ENCODE results near the gene ASB2.

The ASB2 gene

DNA sequence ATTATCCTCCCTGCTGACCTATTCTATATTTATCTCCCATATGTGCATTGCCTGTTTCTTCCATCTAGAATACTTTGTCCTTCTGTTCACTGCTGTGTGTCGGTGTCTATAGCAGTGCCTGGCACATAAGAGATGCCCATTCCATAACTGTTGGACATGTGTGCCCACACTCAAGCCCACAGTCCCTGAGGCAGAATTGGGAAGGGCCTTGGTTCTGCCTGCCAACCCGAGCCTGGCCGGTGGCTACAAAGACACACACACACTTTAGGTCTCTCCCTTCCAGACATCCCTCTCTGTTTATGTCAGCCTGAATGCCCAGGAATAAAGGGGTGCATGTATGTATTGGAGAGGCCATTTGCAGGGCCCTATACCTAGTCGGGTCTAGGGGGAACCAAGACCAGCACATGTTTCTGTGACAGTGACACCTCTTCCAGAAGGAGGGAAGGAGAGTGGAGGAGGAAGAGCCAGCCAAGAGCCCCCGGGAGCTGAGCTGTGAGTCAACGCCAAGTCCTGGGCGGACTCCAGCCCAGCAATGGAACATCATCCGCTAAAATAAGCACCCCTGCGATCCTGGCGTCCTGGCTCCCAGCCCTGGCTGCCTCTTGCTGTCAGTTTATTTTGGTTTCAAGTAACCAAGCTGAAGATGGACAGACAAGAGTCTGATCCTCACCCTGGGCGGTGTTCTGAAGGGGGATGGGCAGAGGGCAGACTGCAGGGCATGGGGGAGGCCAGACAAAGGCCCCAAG, 4.3 kb upstream of the ASB2 start:
- CTCF ChIA-PET: interaction anchor here (0.7 to 5.2 kb wide), 2 partner anchors 9 to 41 kb away, joined by 3 to 32 read pairs; no protein-coding TSS in a partner anchor
- POLR2A ChIA-PET: interaction anchor here (1.2 kb wide), 1 partner anchor 14 kb away, joined by 3 read pairs; no protein-coding TSS in a partner anchor
- TF ChIP-seq, protein P1, sequence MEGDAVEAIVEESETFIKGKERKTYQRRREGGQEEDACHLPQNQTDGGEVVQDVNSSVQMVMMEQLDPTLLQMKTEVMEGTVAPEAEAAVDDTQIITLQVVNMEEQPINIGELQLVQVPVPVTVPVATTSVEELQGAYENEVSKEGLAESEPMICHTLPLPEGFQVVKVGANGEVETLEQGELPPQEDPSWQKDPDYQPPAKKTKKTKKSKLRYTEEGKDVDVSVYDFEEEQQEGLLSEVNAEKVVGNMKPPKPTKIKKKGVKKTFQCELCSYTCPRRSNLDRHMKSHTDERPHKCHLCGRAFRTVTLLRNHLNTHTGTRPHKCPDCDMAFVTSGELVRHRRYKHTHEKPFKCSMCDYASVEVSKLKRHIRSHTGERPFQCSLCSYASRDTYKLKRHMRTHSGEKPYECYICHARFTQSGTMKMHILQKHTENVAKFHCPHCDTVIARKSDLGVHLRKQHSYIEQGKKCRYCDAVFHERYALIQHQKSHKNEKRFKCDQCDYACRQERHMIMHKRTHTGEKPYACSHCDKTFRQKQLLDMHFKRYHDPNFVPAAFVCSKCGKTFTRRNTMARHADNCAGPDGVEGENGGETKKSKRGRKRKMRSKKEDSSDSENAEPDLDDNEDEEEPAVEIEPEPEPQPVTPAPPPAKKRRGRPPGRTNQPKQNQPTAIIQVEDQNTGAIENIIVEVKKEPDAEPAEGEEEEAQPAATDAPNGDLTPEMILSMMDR (IDR thresholded peaks at IDR 0.05; ENCODE audit: insufficient read depth, low read length, missing control alignments): no peak
- H3K4me3 ChIP-seq (ENCODE audit: low read depth, low read length): no peak overlapping the region
- no peak for DNase-seq (ENCODE audit: low read depth, low spot score)

DNA sequence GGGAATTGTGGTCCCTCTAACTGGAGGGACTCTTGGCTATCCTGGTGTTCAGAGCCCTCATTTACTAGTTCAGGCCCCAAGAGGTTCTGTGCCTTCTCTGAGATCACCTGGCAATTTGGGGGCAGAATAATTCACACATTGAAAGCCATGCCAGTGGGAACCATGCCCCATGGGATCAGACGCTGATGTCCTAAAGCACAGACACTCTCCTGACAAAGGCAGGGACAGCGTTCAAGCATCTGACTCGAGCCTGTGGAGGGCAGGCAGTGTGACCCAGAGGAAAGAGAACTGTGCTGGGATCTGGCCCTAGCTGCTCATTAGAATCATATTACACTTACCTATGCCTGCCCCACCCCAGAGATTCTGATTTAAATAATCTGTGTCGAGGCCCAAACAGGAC, 2.4 kb upstream of the ASB2 start:
- ChIA-PET POLR2A (no interaction called here), CTCF (interaction anchor here (0.9 to 3.5 kb wide), 4 partner anchors 8 to 58 kb away, joined by 4 to 18 read pairs (median 6); no protein-coding TSS in a partner anchor)
- TF ChIP-seq, protein P1 (IDR thresholded peaks at IDR 0.05; ENCODE audit: insufficient read depth, low read length, missing control alignments): no peak
- H3K4me3 ChIP-seq (ENCODE audit: low read depth, low read length): no peak overlapping the region
- DNase-seq (ENCODE audit: low read depth, low spot score): no peak

DNA sequence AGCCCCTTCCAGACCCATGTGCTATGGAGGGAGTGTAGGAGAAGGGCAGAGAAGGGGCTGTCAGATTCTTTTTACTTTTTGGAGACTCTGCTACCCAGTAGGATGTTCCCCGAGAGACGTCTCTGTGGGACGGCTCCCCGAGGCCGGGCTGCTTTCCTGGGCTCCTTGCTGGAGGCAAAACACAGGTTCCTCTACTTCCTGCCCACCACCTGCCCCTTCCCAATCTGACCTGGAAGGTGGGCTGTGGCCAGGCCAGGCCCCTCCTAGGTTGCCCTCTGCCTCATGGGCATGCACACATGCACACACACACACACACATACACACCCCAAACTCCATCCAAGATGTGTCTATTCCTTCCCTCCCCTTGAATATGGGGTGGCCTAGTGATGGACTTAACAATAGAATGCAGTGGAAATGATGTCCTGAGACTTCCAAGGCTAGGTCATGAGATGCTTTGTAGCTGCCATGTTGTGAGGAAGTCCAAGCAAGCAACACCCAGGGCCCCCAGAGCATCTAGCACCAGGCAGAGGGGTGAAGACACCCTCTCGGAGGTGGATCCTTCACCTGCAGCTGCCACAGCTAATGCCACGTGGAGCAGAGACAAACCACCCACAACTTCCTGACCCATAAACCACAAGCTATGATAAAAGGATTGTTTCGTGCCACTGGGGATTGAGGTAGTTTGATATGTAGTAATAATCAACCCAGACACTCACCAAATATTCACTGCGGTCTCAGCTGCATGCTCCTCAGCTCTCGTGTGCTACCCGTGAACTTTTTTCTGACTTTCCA, 1.6 kb upstream of the ASB2 start:
- CTCF ChIA-PET: interaction anchor here (0.9 to 3.5 kb wide), 4 partner anchors 7 to 59 kb away, joined by 4 to 18 read pairs (median 6); no protein-coding TSS in a partner anchor
- DNase-seq (ENCODE audit: low read depth, low spot score): no peak
- TF ChIP-seq, protein P1 (IDR thresholded peaks at IDR 0.05; ENCODE audit: insufficient read depth, low read length, missing control alignments): no peak
- POLR2A ChIA-PET: no interaction called here
- no peak overlapping the region for H3K4me3 ChIP-seq (ENCODE audit: low read depth, low read length)

DNA sequence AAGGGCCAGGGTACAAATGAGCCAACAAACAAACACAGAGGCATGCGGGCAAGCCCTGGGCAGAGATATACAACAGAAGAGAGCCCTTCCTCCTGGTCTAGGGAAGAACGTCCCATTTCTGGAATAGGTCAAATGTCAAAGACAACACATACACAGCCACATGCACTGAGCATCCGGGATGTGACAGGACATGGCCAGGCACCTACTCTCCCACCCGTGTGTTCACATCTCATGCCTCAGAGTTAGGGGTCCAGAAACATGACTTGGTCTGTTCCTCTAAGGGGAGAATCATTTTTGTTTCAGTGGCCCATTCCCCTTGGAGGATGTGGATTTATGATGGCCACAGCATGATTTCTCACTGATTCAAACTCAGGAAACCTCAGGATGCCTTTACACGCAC, 801 bp upstream of the ASB2 start:
- H3K4me3 ChIP-seq (ENCODE audit: low read depth, low read length): no peak overlapping the region
- TF ChIP-seq, protein P1 (IDR thresholded peaks at IDR 0.05; ENCODE audit: insufficient read depth, low read length, missing control alignments): no peak
- ChIA-PET POLR2A (no interaction called here), CTCF (interaction anchor here (1.1 to 3.5 kb wide), 2 partner anchors 38 to 59 kb away, joined by 3 to 18 read pairs; no protein-coding TSS in a partner anchor)
- DNase-seq (ENCODE audit: low read depth, low spot score): no peak

DNA sequence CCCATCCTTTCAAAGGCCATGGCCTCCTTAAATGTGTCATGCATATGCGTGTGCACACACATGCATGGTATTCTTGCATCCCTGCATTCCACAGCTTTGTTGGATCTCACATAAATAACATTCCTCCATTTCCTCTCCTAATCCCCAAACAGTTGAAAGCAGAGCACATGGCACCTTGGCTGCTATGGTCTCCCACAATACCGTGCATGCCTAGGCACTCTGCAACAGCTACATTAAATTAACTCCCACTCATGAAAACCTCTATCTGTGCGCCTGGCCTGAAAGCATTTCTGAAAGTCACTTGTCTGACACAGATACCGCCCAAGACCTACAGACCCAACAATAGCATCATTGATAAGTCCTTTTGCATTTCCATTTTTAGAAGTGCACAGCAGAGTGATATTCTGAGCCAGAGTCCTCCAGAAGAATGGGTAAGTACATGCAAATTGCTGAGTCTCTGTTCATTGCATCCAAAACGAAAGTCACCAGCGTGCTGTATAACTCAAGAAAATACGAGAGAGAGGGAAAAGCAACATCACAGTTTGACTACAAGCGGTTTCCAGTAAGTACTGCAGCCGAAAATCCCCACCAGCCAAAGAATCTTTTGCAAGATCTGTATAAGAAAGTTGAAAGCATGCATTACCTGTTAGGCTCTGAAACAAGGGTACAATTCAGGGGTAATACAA, 436 bp downstream of the ASB2 start:
- TF ChIP-seq, protein P1 (IDR thresholded peaks at IDR 0.05; ENCODE audit: insufficient read depth, low read length, missing control alignments): no peak
- H3K4me3 ChIP-seq (ENCODE audit: low read depth, low read length): no peak overlapping the region
- ChIA-PET CTCF (interaction anchor here (0.7 to 3.5 kb wide), 5 partner anchors 9 to 60 kb away, joined by 3 to 18 read pairs (median 4); no protein-coding TSS in a partner anchor), POLR2A (interaction anchor here (0.9 kb wide), 1 partner anchor 11 kb away, joined by 4 read pairs; no protein-coding TSS in a partner anchor)
- DNase-seq (ENCODE audit: low read depth, low spot score): no peak

Data from AG04449 (cell line).